Heart left ventricle (tissue), 16 donors: Measurements from ENCODE around the gene FPR1. TPM values are rescaled to one million over a fixed set of nuclear protein-coding genes. Genes with fewer than 3 reads are reported as not detected.

Experiments used
- ATAC-seq, 4 donors: fragments of 200-7000 bp; cut with Tn5 transposase; one replicate each; pipeline ENCODE4 v1.9.1; 2020 to 2022; ENCODE audit warnings: moderate library complexity in 4 of 4, mild to moderate bottlenecking in 3 of 4, moderate number of reproducible peaks in 1 of 4
- DNase-seq, 5 donors: peaks; one replicate each; pipeline ENCODE4 v3.0.0-alpha.2; 2020
- H3K27ac ChIP-seq, 12 donors: fragments of 200-600 bp; sonication (generic) in 4 of 12; one replicate each; pipeline versions ENCODE4 v1.5.0 to v1.8.0; 2016 to 2022; ENCODE audit warnings: mild to moderate bottlenecking in 2 of 12
- H3K27me3 ChIP-seq, 9 donors: fragments of 200-600 bp; sonication (generic) in 2 of 9; one replicate each; pipeline versions ENCODE4 v1.5.1 to v1.8.0; 2016 to 2022; ENCODE audit warnings: mild to moderate bottlenecking in 3 of 9
- H3K36me3 ChIP-seq, 9 donors: fragments of 200-600 bp; sonication (generic) in 2 of 9; one replicate each; pipeline versions ENCODE4 v1.5.0 to v1.8.0; 2018 to 2022; ENCODE audit warnings: mild to moderate bottlenecking in 2 of 9
- H3K4me1 ChIP-seq, 12 donors: fragments of 200-600 bp; sonication (generic) in 4 of 12; one replicate each; pipeline versions ENCODE4 v1.5.0 to v1.8.0; 2016 to 2022; ENCODE audit warnings: mild to moderate bottlenecking in 3 of 12
- H3K4me3 ChIP-seq, 12 donors: fragments of 200-600 bp; sonication (generic) in 4 of 12; one replicate each; pipeline versions ENCODE4 v1.5.0 to v1.8.0; 2017 to 2022; ENCODE audit warnings: mild to moderate bottlenecking in 9 of 12, moderate library complexity in 4 of 12
- H3K9me3 ChIP-seq, 12 donors: fragments of 200-600 bp; sonication (generic) in 4 of 12; one replicate each; pipeline versions ENCODE4 v1.5.0 to v1.8.0; 2016 to 2022; ENCODE audit warnings: mild to moderate bottlenecking in 1 of 12
- POLR2A ChIP-seq, 2 donors: fragments of 450-650 bp; IDR thresholded peaks; one replicate each; pipeline ENCODE4 v1.6.1; 2017; ENCODE audit warnings: antibody characterized with exemption in 2 of 2, mild to moderate bottlenecking in 2 of 2, moderate library complexity in 2 of 2
- WGBS, 4 donors: extraction: QIAGEN DNeasy Blood & Tissue Kit in 2 of 4; methylation state at CpG; one replicate each; pipeline versions ENCODE4 v1.1.5 to v1.1.7; 2013 to 2018; 5-methylcytosine and 5-hydroxymethylcytosine counted together
- intact Hi-C, 10 donors: fragments of 100-400 bp; cut with DNase I; formaldehyde crosslinking; loops; one replicate each; pipeline versions ENCODE4 v1.11.1 to v1.14.2; 2022
- polyA plus RNA-seq, 2 donors: library from polyadenylated mRNA; stranded (reverse); fragments of 200-250 nt; gene quantifications; one replicate each; pipeline ENCODE4 v1.2.3, GENCODE V29; 2013
- total RNA-seq, 9 donors: library from RNA; depleted of rRNA in 2 of 9; stranded (reverse); fragments of >200 nt in 2 of 9; fragmentation: NEBNext Ultra II Directional in 3 of 9; extraction: Animal tissue kit (Norgen Biotek cat#: 25700) in 3 of 9; gene quantifications; one replicate each; pipeline versions ENCODE4 v1.1.0 to v1.2.4, GENCODE V29; 2016 to 2023
- TF ChIP-seq, protein P1 (sequence below), 12 donors: fragments of 200-600 bp; sonication (generic) in 4 of 12; IDR thresholded peaks; one replicate each; pipeline versions ENCODE4 v1.5.0 to v1.8.0; 2018 to 2022; ENCODE audit warnings: antibody characterized with exemption in 12 of 12, mild to moderate bottlenecking in 5 of 12
- donor health status: ischemic (EF 13 %, LVEDD 7.1; RV severe dilation, severe dysfunction).
- donor health status: healthy with polysubstance abuse.
- donor health status: DM: no; HTN: yes; CAD: no.
- donor health status: DM: no; HTN: no; CAD: no.
- donor health status: ischemic (EF 25% LVEDD 6.9; RV normal size, moderate dysfunction).
- donor health status: ischemic (EF 25% LVEDD 5.7; RV mildly dilated, moderate dysfunction).
- donor health status: healthy.
- donor health status: DM: yes; HTN: yes; CAD: no.
- donor health status: ischemic (EF 35%, LVEDD 5.7; RV mildly dilated, moderate dysfunction).
- donor health status: nonischemic (EF 11% LVEDD 7.7; RV severe dilation, severe dysfunction).
- donor health status: DM: yes; HTN: yes; CAD: no.
- donor health status: PGD.
- donor health status: ischemic (EF 29% LVEDD 5.4; RV normal size, mild dysfunction).
- donor health status: nonischemic (EF 23%, LVEDD 6.1; RV moderate dilation, normal function).

The FPR1 gene
- total and polyA plus RNA-seq, 11 donors: 0.15 to 39.4 (median 4.7) TPM

- ATAC-seq (no peak), DNase-seq (no peak)
- Histone ChIP-seq H3K9me3 (no peaks in the 10 kb centered on the region), H3K4me3 (no peak overlapping the region), H3K36me3 (no peaks in the 10 kb centered on the region), H3K27ac (no peak overlapping the region), H3K27me3 (peaks cover 14 to 58% (median 29%) of the 10 kb centered on the region in 9 donors), H3K4me1 (peaks cover 0 to 10% (median 4%) of the 10 kb centered on the region in 12 donors)
- WGBS, 4 donors: 83 to 91% (median 87%) methylated on average over 3 of the region's 3 CpGs
- TF ChIP-seq POLR2A (IDR thresholded peaks at IDR 0.05): no peak
- TF ChIP-seq, protein P1, sequence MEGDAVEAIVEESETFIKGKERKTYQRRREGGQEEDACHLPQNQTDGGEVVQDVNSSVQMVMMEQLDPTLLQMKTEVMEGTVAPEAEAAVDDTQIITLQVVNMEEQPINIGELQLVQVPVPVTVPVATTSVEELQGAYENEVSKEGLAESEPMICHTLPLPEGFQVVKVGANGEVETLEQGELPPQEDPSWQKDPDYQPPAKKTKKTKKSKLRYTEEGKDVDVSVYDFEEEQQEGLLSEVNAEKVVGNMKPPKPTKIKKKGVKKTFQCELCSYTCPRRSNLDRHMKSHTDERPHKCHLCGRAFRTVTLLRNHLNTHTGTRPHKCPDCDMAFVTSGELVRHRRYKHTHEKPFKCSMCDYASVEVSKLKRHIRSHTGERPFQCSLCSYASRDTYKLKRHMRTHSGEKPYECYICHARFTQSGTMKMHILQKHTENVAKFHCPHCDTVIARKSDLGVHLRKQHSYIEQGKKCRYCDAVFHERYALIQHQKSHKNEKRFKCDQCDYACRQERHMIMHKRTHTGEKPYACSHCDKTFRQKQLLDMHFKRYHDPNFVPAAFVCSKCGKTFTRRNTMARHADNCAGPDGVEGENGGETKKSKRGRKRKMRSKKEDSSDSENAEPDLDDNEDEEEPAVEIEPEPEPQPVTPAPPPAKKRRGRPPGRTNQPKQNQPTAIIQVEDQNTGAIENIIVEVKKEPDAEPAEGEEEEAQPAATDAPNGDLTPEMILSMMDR (IDR thresholded peaks at IDR 0.05): no peak
- intact Hi-C loops: loop anchor here in 1 of 10 donors (10.0 kb wide), 1 partner anchor 89 kb away; no protein-coding TSS in a partner anchor
These were observed 35.8 kb downstream of the FPR1 start for GRCh38 chr19:51715850-51716249.

- peaks cover 8 to 48% (median 19%) of the 10 kb centered on the region in 9 donors for H3K27me3 ChIP-seq
- intact Hi-C loops: loop anchor here in 2 of 10 donors (5.0 to 10.0 kb wide), 2 partner anchors 62 to 90 kb away; no protein-coding TSS in a partner anchor
- WGBS, 4 donors: 46 to 62% (median 52%) methylated on average over 3 of the region's 3 CpGs
- no peak overlapping the region for H3K4me3 ChIP-seq
- H3K9me3 ChIP-seq: no peaks in the 10 kb centered on the region
- ATAC-seq (no peak), DNase-seq (no peak)
- H3K4me1 ChIP-seq: peaks cover 0 to 9% (median 4%) of the 10 kb centered on the region in 12 donors
- H3K27ac ChIP-seq: no peak overlapping the region
- no peaks in the 10 kb centered on the region for H3K36me3 ChIP-seq
- TF ChIP-seq, protein P1 (IDR thresholded peaks at IDR 0.05): no peak
- TF ChIP-seq POLR2A (IDR thresholded peaks at IDR 0.05): no peak
These were observed 36.8 kb downstream of the FPR1 start for GRCh38 chr19:51714848-51715247.

DNA sequence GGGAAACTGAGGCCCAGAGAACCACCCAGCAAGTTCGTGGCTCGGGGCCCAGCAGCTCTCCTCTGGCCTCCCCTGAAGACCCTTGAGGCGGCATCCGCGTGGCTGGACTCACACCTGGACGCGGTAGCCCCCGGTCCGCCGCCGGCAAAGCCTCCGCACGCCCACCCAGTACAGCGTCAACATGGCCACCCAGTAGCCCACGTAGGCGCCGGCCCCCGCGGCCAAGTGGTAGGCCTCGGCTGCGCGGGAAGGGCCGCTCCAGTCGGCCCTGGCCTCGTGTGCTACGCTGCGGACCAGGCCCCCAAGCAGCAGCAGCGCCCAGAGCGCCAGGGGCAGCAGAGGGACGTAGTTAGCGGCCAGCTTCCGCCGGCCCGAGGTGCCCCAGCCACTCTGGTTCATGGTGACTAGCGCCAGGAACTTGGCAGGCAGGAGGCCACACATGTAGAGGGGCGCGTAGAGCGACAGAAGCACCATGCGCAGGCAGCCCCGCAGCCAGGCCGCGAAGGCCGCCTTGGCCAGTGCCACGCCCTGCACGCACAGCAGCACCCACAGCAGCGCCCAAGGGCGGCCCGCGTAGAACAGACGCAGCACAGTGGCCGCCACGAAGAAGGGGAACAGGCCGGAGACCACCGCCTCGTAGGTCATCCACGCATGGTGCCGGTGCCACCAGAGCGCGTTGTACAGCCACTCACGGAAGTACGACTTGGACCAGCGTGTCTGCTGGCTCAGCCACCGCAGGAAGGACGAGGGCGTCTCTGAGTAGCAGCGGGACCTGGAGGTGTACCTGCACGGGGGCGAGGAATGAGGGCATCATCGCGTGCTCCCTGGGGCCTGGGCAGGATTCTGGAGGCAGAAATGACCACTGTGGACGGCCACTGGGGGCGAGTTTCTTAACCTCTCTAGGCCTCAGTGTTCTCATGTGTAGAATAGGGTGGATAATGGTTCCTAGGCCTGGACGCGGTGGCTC lies 38.1 kb downstream of the FPR1 start:
- intact Hi-C loops: loop anchor here in 2 of 10 donors (5.0 to 10.0 kb wide), 2 partner anchors 64 to 91 kb away; no protein-coding TSS in a partner anchor
- DNase-seq: no peak
- 91 to 95% (median 92%) methylated on average over 44 to 74 of the region's 74 CpGs for WGBS, 4 donors
- no peak overlapping the region for H3K27ac ChIP-seq
- ATAC-seq: peak in 2 of 4 donors; percentile 12 to 31
- H3K9me3 ChIP-seq: no peaks in the 10 kb centered on the region
- H3K36me3 ChIP-seq: no peaks in the 10 kb centered on the region
- H3K4me1 ChIP-seq: no peaks in the 10 kb centered on the region
- H3K27me3 ChIP-seq: peaks cover 0 to 36% (median 9%) of the 10 kb centered on the region in 9 donors
- TF ChIP-seq POLR2A (IDR thresholded peaks at IDR 0.05): no peak
- TF ChIP-seq, protein P1 (IDR thresholded peaks at IDR 0.05): no peak
- H3K4me3 ChIP-seq: no peak overlapping the region

DNA sequence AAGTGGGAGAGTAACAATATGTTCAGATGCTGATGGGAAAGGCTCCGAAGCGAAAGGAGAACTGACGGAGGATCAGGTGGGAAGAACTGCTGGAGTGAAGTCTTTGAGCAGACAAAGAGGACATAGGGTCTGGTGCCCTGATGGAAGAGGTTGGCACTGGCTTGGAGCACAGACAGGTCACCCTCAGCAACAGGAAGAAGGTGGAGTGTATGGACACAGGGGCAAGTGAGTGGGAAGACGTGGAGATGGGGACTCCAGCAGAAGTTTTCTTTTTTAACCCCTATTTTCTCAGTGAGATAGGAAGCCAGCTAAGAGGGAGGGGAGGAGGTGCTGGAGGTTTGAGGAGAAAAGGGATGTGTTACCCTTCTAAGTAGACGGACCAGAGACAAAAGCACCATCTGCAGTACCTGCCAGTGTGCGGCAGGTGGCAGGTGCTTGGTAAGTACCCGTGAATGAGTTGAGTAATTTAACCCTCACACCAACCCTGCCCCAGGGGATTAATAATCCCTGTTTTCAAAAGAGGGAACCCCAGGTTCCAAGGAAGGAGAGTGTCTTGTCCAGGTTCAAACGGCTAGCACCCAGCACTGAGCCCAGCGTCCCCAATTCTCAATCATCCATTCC lies 39.1 kb downstream of the FPR1 start:
- intact Hi-C loops: loop anchor here in 2 of 10 donors (5.0 to 10.0 kb wide), 2 partner anchors 65 to 92 kb away; no protein-coding TSS in a partner anchor

More for the DNA sequence above, 39.1 kb downstream of the FPR1 start:
- Histone ChIP-seq H3K4me1 (no peaks in the 10 kb centered on the region), H3K9me3 (no peaks in the 10 kb centered on the region), H3K36me3 (peaks cover 0 to 6% (median under 1%) of the 10 kb centered on the region in 9 donors), H3K27ac (no peak overlapping the region), H3K27me3 (peaks cover 0 to 25% (median 0%) of the 10 kb centered on the region in 9 donors), H3K4me3 (no peak overlapping the region)
- 39 to 52% (median 47%) methylated on average over 9 of the region's 9 CpGs for WGBS, 4 donors
- no peak for ATAC-seq
- DNase-seq: no peak
- TF ChIP-seq, protein P1 (IDR thresholded peaks at IDR 0.05): peak in 8 of 12 donors; percentile 9 to 42 (median 28)
- TF ChIP-seq POLR2A (IDR thresholded peaks at IDR 0.05): no peak
